Measurements from ENCODE around the gene HDDC3.

The HDDC3 gene

DNA sequence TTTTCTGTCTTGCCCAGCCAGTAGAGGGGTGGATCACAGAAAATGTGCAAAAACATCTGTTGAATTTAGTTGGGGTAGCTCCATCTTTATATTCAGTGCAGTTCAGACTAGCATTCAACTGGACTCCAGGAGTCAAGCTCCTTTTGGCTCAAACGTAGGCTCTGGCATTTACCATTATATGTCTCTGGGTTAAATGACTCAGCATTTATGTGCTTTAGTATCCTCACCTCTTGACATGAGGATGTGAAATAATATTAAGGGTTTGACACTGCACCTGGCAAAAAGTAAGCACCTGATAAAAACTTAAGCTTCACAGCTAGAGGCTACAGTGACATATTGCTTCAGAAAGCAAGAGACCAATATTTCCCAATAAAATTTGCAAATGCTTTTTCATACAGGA, 47.2 kb upstream of the HDDC3 start:
- Histone ChIP-seq H3K9me3 (ENCODE audit: insufficient read depth, low read depth, low read length) (no peaks in the 10 kb centered on the region), H3F3A (ENCODE audit: low read depth) (no peaks in the 10 kb centered on the region), H3K4me3 (ENCODE audit: low read length, poor library complexity, severe bottlenecking) (no peak overlapping the region), H3K36me3 (ENCODE audit: insufficient read depth, low read length) (peaks cover 95% of the 10 kb centered on the region), H3K4me2 (ENCODE audit: low read depth, low read length, poor library complexity, severe bottlenecking) (no peak overlapping the region), H3K79me2 (ENCODE audit: insufficient read depth, low read length) (peaks cover 21% of the 10 kb centered on the region), H2AFZ (ENCODE audit: low read length) (no peak overlapping the region), H3K27me3 (ENCODE audit: insufficient read depth, low read length, poor library complexity, severe bottlenecking) (no peaks in the 10 kb centered on the region), H3K9ac (ENCODE audit: low read depth, low read length, poor library complexity, severe bottlenecking) (no peak overlapping the region), H3K4me1 (ENCODE audit: insufficient read depth, low read length, poor library complexity, severe bottlenecking) (no peaks in the 10 kb centered on the region), H3K9me2 (replicated peaks; ENCODE audit: low read depth, low read length) (no peaks in the 10 kb centered on the region), H4K20me1 (ENCODE audit: insufficient read depth, low read length, poor library complexity, severe bottlenecking) (peaks cover 2% of the 10 kb centered on the region)
- TF ChIP-seq, protein P1, sequence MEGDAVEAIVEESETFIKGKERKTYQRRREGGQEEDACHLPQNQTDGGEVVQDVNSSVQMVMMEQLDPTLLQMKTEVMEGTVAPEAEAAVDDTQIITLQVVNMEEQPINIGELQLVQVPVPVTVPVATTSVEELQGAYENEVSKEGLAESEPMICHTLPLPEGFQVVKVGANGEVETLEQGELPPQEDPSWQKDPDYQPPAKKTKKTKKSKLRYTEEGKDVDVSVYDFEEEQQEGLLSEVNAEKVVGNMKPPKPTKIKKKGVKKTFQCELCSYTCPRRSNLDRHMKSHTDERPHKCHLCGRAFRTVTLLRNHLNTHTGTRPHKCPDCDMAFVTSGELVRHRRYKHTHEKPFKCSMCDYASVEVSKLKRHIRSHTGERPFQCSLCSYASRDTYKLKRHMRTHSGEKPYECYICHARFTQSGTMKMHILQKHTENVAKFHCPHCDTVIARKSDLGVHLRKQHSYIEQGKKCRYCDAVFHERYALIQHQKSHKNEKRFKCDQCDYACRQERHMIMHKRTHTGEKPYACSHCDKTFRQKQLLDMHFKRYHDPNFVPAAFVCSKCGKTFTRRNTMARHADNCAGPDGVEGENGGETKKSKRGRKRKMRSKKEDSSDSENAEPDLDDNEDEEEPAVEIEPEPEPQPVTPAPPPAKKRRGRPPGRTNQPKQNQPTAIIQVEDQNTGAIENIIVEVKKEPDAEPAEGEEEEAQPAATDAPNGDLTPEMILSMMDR (conservative IDR thresholded peaks at IDR 0.05; ENCODE audit: low read length) = no peak
- no peak for TF ChIP-seq EZH2phosphoT487 (IDR thresholded peaks at IDR 0.05; ENCODE audit: borderline replicate concordance)

DNA sequence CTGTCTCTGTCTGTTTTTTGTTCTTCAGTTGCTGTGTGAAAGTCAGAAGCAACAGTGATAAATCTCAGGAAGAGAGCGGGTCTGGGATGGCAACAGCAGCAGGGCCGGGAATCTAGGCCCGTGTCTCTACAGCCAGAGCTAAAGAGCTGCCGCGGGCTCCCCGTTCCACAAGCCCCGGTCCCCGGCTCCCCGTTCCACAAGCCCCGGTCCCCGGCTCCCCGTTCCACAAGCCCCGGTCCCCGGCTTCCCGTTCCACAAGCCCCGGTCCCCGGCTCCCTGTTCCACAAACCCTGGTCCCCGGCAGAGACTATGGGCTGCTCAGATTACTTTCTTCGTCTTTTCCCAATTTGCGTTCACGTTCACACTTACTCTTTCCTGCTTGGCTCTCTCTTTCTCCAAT, 41.9 kb upstream of the HDDC3 start:
- Histone ChIP-seq H3K4me3 (ENCODE audit: low read length, poor library complexity, severe bottlenecking) (no peak overlapping the region), H3K9me3 (ENCODE audit: insufficient read depth, low read depth, low read length) (no peaks in the 10 kb centered on the region), H3F3A (ENCODE audit: low read depth) (no peaks in the 10 kb centered on the region), H3K4me2 (ENCODE audit: low read depth, low read length, poor library complexity, severe bottlenecking) (no peak overlapping the region), H3K4me1 (ENCODE audit: insufficient read depth, low read length, poor library complexity, severe bottlenecking) (no peaks in the 10 kb centered on the region), H3K27me3 (ENCODE audit: insufficient read depth, low read length, poor library complexity, severe bottlenecking) (no peaks in the 10 kb centered on the region), H4K20me1 (ENCODE audit: insufficient read depth, low read length, poor library complexity, severe bottlenecking) (no peaks in the 10 kb centered on the region), H3K79me2 (ENCODE audit: insufficient read depth, low read length) (no peaks in the 10 kb centered on the region), H3K36me3 (ENCODE audit: insufficient read depth, low read length) (peaks cover 84% of the 10 kb centered on the region; the same call in 1 of the 2 replicates), H3K9me2 (replicated peaks; ENCODE audit: low read depth, low read length) (no peaks in the 10 kb centered on the region), H2AFZ (ENCODE audit: low read length) (no peak overlapping the region), H3K9ac (ENCODE audit: low read depth, low read length, poor library complexity, severe bottlenecking) (no peak overlapping the region)
- TF ChIP-seq, protein P1 (conservative IDR thresholded peaks at IDR 0.05; ENCODE audit: low read length) = no peak
- no peak for TF ChIP-seq EZH2phosphoT487 (IDR thresholded peaks at IDR 0.05; ENCODE audit: borderline replicate concordance)

DNA sequence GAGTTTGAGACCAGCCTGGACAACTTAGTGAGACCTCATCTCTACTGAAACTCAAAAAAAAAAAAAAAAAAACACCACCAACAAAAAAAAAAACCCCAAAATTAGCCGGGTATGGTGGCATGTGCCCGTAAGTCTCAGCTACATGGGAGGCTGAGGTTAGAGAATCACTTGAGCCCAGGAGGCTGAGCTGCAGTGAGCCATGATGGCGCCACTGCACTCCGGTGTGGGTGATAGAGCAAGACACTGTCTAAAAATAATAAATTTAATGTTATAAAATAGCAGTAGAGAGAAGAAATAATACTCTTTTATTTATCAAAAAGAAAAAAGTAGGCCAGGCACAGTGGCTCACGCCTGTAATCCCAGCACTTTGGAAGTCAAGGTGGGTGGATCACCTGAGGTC, 39.8 kb upstream of the HDDC3 start:
- no peaks in the 10 kb centered on the region for H3K9me2 ChIP-seq (replicated peaks; ENCODE audit: low read depth, low read length)
- peaks cover 87% of the 10 kb centered on the region for H3K36me3 ChIP-seq (ENCODE audit: insufficient read depth, low read length)
- no peaks in the 10 kb centered on the region for H3F3A ChIP-seq (ENCODE audit: low read depth)
- no peaks in the 10 kb centered on the region for H3K79me2 ChIP-seq (ENCODE audit: insufficient read depth, low read length)
- TF ChIP-seq, protein P1 (conservative IDR thresholded peaks at IDR 0.05; ENCODE audit: low read length) = no peak
- no peak for TF ChIP-seq EZH2phosphoT487 (IDR thresholded peaks at IDR 0.05; ENCODE audit: borderline replicate concordance)
- no peaks in the 10 kb centered on the region for H3K4me1 ChIP-seq (ENCODE audit: insufficient read depth, low read length, poor library complexity, severe bottlenecking)
- no peak overlapping the region for H2AFZ ChIP-seq (ENCODE audit: low read length)
- no peaks in the 10 kb centered on the region for H3K27me3 ChIP-seq (ENCODE audit: insufficient read depth, low read length, poor library complexity, severe bottlenecking)
- no peak overlapping the region for H3K4me2 ChIP-seq (ENCODE audit: low read depth, low read length, poor library complexity, severe bottlenecking)
- no peak overlapping the region for H3K9ac ChIP-seq (ENCODE audit: low read depth, low read length, poor library complexity, severe bottlenecking)
- H3K4me3 ChIP-seq (ENCODE audit: low read length, poor library complexity, severe bottlenecking) = no peak overlapping the region
- H4K20me1 ChIP-seq (ENCODE audit: insufficient read depth, low read length, poor library complexity, severe bottlenecking) = peaks cover 5% of the 10 kb centered on the region
- H3K9me3 ChIP-seq (ENCODE audit: insufficient read depth, low read depth, low read length) = no peaks in the 10 kb centered on the region
